Ishikawa (cell line): Measurements from ENCODE around the gene ANK3.
A peak's percentile ranks its signal among the peaks of the same experiment; 100 is the strongest.

Experiments
- CEBPB ChIP-seq: IDR thresholded peaks from 2 replicates; pipeline ENCODE4 v1.6.1; 2012
- CREB1 ChIP-seq: IDR thresholded peaks from 2 replicates; pipeline ENCODE4 v1.6.1; 2012; ENCODE audit warnings: low read depth
- EGR1 ChIP-seq: IDR thresholded peaks from 2 replicates; pipeline ENCODE4 v1.6.1; 2012
- EP300 ChIP-seq: IDR thresholded peaks from 2 replicates; pipeline ENCODE4 v1.6.1; 2012; ENCODE audit warnings: borderline replicate concordance
- FOXM1 ChIP-seq: IDR thresholded peaks from 2 replicates; pipeline ENCODE4 v1.6.1; 2012; ENCODE audit warnings: low read depth, borderline replicate concordance
- MAX ChIP-seq: IDR thresholded peaks from 2 replicates; pipeline ENCODE4 v1.6.1; 2012
- RAD21 ChIP-seq: IDR thresholded peaks from 2 replicates; pipeline ENCODE4 v1.6.1; 2012; ENCODE audit warnings: low read depth
- REST ChIP-seq: IDR thresholded peaks from 2 replicates; pipeline ENCODE4 v1.6.1; 2012; ENCODE audit warnings: low read depth, mild to moderate bottlenecking
- TAF1 ChIP-seq: IDR thresholded peaks from 2 replicates; pipeline ENCODE4 v1.6.1; 2012; ENCODE audit warnings: low read depth, mild to moderate bottlenecking
- TCF12 ChIP-seq: IDR thresholded peaks from 2 replicates; pipeline ENCODE4 v1.6.1; 2012; ENCODE audit warnings: low read depth
- TEAD4 ChIP-seq: IDR thresholded peaks from 2 replicates; pipeline ENCODE4 v1.6.1; 2012
- USF1 ChIP-seq: IDR thresholded peaks from 2 replicates; pipeline ENCODE4 v1.6.1; 2012
- YY1 ChIP-seq: IDR thresholded peaks from 2 replicates; pipeline ENCODE4 v1.6.1; 2012; ENCODE audit warnings: low read depth
- ZBTB7A ChIP-seq: IDR thresholded peaks from 2 replicates; pipeline ENCODE4 v1.6.1; 2012; ENCODE audit warnings: low read depth

ANK3 gene

GRCh38 chr10:60414111-60414510 is 24.4 kb upstream of the ANK3 start:
- no peak for TF ChIP-seq TCF12
- no peak for TF ChIP-seq USF1
- TF ChIP-seq MAX = no peak
- no peak for TF ChIP-seq EP300
- TF ChIP-seq RAD21 = no peak

- peak; percentile 61 for TF ChIP-seq CEBPB
- TF ChIP-seq TEAD4 = no peak
These were observed 23.8 kb upstream of the ANK3 start for GRCh38 chr10:60413306-60414012.

- TF ChIP-seq TCF12 (no peak), RAD21 (no peak), FOXM1 (no peak), USF1 (no peak), CEBPB (no peak), TEAD4 (no peak), CREB1 (no peak), EP300 (no peak), REST (no peak), TAF1 (no peak), ZBTB7A (no peak), MAX (no peak)
These were observed 21.3 kb upstream of the ANK3 start for GRCh38 chr10:60410970-60411369.

GRCh38 chr10:60409202-60409601 is 19.5 kb upstream of the ANK3 start:
- TF ChIP-seq EP300 = no peak
- TF ChIP-seq USF1 = no peak
- no peak for TF ChIP-seq CREB1
- TF ChIP-seq EGR1 = no peak

- TF ChIP-seq ZBTB7A (no peak), EGR1 (no peak)
These were observed 16.5 kb upstream of the ANK3 start for GRCh38 chr10:60406182-60406581.

GRCh38 chr10:60405172-60405571 is 15.5 kb upstream of the ANK3 start:
- TF ChIP-seq REST = no peak
- TF ChIP-seq YY1 = no peak
- no peak for TF ChIP-seq ZBTB7A
- TF ChIP-seq EP300 = no peak
- no peak for TF ChIP-seq TEAD4
- no peak for TF ChIP-seq CREB1
- no peak for TF ChIP-seq FOXM1
- no peak for TF ChIP-seq MAX
